Nephron progenitor cell (in vitro differentiated cells): ENCODE measurements around the gene MSI1.

ENCODE experiments used
- DNase-seq: peaks from one replicate; pipeline ENCODE4 v3.0.0; 2021
- H3K27ac Mint-ChIP-seq: 2 replicates; pipeline ENCODE4 v1.8.0; 2021; ENCODE audit warnings: mild to moderate bottlenecking, moderate library complexity, mixed read lengths
- H3K27me3 Mint-ChIP-seq: 2 replicates; pipeline ENCODE4 v1.8.0; 2021; ENCODE audit warnings: mild to moderate bottlenecking, low read depth, mixed read lengths; ENCODE audit not compliant: poor library complexity
- H3K36me3 Mint-ChIP-seq: 2 replicates; pipeline ENCODE4 v1.8.0; 2021; ENCODE audit warnings: low read depth, mixed read lengths
- H3K4me1 Mint-ChIP-seq: 2 replicates; pipeline ENCODE4 v1.8.0; 2021; ENCODE audit warnings: mixed read lengths
- H3K4me3 Mint-ChIP-seq: 2 replicates; pipeline ENCODE4 v1.8.0; 2021; ENCODE audit warnings: mild to moderate bottlenecking, moderate library complexity, mixed read lengths
- H3K9me3 Mint-ChIP-seq: 2 replicates; pipeline ENCODE4 v1.8.0; 2021; ENCODE audit warnings: mild to moderate bottlenecking, moderate library complexity, mixed read lengths
- CTCF ChIP-seq: fragments of 200-600 bp; sonication (generic); IDR thresholded peaks from 2 replicates; pipeline ENCODE4 v1.5.0; 2021; ENCODE audit warnings: antibody characterized with exemption

Gene MSI1

GRCh38 chr12:120399531-120399930, 30.6 kb upstream of the MSI1 start:
- H3K4me1 Mint-ChIP-seq: peaks cover 31% of the 10 kb centered on the region
- no peaks in the 10 kb centered on the region for H3K36me3 Mint-ChIP-seq
- no peak overlapping the region for H3K27ac Mint-ChIP-seq
- peaks cover 4% of the 10 kb centered on the region for H3K9me3 Mint-ChIP-seq
- H3K4me3 Mint-ChIP-seq: no peak overlapping the region
- H3K27me3 Mint-ChIP-seq: peaks cover 20% of the 10 kb centered on the region
- no peak for TF ChIP-seq CTCF
- DNase-seq: no peak

GRCh38 chr12:120397824-120398540, 29.0 kb upstream of the MSI1 start:
- DNase-seq: no peak
- H3K4me1 Mint-ChIP-seq: peaks cover 34% of the 10 kb centered on the region
- H3K4me3 Mint-ChIP-seq: no peak overlapping the region
- peaks cover 4% of the 10 kb centered on the region for H3K9me3 Mint-ChIP-seq
- H3K27ac Mint-ChIP-seq: no peak overlapping the region
- no peaks in the 10 kb centered on the region for H3K36me3 Mint-ChIP-seq
- H3K27me3 Mint-ChIP-seq: peaks cover 32% of the 10 kb centered on the region
- no peak for TF ChIP-seq CTCF

GRCh38 chr12:120394483-120395367, 25.8 kb upstream of the MSI1 start:
- H3K4me3 Mint-ChIP-seq: no peak overlapping the region
- DNase-seq: no peak
- H3K36me3 Mint-ChIP-seq: no peaks in the 10 kb centered on the region
- TF ChIP-seq CTCF: no peak
- no peaks in the 10 kb centered on the region for H3K9me3 Mint-ChIP-seq
- H3K27me3 Mint-ChIP-seq: peaks cover 37% of the 10 kb centered on the region
- peaks cover 22% of the 10 kb centered on the region for H3K4me1 Mint-ChIP-seq
- H3K27ac Mint-ChIP-seq: peak overlapping the region; percentile 61

GRCh38 chr12:120390540-120391120, 21.7 kb upstream of the MSI1 start:
- TF ChIP-seq CTCF: no peak
- peak overlapping the region; percentile 30 for H3K27ac Mint-ChIP-seq
- H3K4me3 Mint-ChIP-seq: no peak overlapping the region
- peaks cover 30% of the 10 kb centered on the region for H3K4me1 Mint-ChIP-seq
- no peaks in the 10 kb centered on the region for H3K9me3 Mint-ChIP-seq
- H3K36me3 Mint-ChIP-seq: no peaks in the 10 kb centered on the region
- no peak for DNase-seq
- H3K27me3 Mint-ChIP-seq: peaks cover 36% of the 10 kb centered on the region

GRCh38 chr12:120388691-120389481, 19.9 kb upstream of the MSI1 start:
- TF ChIP-seq CTCF: no peak
- peak; percentile 30 for DNase-seq
- H3K4me1 Mint-ChIP-seq: peaks cover 23% of the 10 kb centered on the region
- H3K4me3 Mint-ChIP-seq: peak overlapping the region; percentile 75
- H3K27ac Mint-ChIP-seq: peak overlapping the region; percentile 79
- H3K27me3 Mint-ChIP-seq: peaks cover 25% of the 10 kb centered on the region
- no peaks in the 10 kb centered on the region for H3K36me3 Mint-ChIP-seq
- no peaks in the 10 kb centered on the region for H3K9me3 Mint-ChIP-seq
